BE2C (cell line): ENCODE results near the gene TRIM44.

Source experiments
- DNase-seq: peaks from one replicate; pipeline ENCODE4 v3.0.0-alpha.2; 2020
- H3K27me3 ChIP-seq: fragments of 250-450 bp; sonication (Bioruptor Pico); 2 replicates; pipeline ENCODE4 v1.5.1; 2020; ENCODE audit warnings: mild to moderate bottlenecking
- H3K36me3 ChIP-seq: fragments of 250-450 bp; sonication (Bioruptor Pico); 2 replicates; pipeline ENCODE4 v1.5.1; 2020; ENCODE audit warnings: mild to moderate bottlenecking
- H3K4me1 ChIP-seq: fragments of 250-450 bp; sonication (Bioruptor Pico); 2 replicates; pipeline ENCODE4 v1.5.1; 2020
- H3K4me3 ChIP-seq: 2 replicates; pipeline ENCODE4 v1.5.1; 2011; ENCODE audit warnings: low read depth, low read length
- H3K9me3 ChIP-seq: fragments of 250-450 bp; sonication (Bioruptor Pico); 2 replicates; pipeline ENCODE4 v1.5.1; 2020
- TF ChIP-seq, protein P1 (sequence below): IDR thresholded peaks from 2 replicates; pipeline ENCODE4 v1.5.1; 2012; ENCODE audit warnings: mild to moderate bottlenecking, low read depth, low read length

Gene TRIM44

DNA sequence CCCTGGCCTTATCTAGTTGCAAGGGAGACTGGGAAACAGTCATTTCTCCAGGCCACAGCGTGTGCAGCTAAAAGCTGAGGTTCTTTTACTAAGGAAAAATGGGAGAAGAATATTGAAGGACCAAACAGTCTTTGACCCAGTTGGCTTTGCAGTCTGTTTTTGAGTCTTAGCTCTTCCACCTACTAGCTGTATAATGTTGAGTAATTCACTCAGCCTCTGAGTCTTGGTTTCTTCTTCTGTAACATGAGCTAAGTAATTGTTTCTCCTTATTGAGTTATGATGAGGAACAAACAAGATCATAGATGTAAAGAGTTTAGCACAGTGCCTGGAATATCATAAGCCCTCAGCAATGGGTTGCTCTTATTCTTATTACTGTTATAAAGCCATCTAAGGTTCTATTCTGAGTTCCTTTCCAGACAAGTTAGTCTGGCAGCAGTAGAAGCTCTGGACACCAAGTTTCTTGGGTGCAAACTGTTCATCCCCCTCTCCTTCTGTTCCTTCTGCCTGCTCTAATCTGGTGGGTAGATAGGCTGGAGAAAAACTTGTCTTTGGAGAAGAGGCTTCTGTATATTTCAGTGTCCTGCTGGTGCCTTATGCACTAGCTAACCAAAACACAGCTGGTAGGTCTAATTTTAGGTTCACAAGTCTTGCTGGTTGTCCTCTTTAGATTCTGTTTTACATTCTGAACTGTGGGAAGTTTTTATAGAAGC, 13.5 kb downstream of the TRIM44 start:
- Histone ChIP-seq H3K36me3 (no peaks in the 10 kb centered on the region), H3K4me3 (no peak overlapping the region), H3K27me3 (no peaks in the 10 kb centered on the region), H3K4me1 (no peaks in the 10 kb centered on the region), H3K9me3 (no peaks in the 10 kb centered on the region)
- no peak for DNase-seq
- TF ChIP-seq, protein P1, sequence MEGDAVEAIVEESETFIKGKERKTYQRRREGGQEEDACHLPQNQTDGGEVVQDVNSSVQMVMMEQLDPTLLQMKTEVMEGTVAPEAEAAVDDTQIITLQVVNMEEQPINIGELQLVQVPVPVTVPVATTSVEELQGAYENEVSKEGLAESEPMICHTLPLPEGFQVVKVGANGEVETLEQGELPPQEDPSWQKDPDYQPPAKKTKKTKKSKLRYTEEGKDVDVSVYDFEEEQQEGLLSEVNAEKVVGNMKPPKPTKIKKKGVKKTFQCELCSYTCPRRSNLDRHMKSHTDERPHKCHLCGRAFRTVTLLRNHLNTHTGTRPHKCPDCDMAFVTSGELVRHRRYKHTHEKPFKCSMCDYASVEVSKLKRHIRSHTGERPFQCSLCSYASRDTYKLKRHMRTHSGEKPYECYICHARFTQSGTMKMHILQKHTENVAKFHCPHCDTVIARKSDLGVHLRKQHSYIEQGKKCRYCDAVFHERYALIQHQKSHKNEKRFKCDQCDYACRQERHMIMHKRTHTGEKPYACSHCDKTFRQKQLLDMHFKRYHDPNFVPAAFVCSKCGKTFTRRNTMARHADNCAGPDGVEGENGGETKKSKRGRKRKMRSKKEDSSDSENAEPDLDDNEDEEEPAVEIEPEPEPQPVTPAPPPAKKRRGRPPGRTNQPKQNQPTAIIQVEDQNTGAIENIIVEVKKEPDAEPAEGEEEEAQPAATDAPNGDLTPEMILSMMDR, result no peak

DNA sequence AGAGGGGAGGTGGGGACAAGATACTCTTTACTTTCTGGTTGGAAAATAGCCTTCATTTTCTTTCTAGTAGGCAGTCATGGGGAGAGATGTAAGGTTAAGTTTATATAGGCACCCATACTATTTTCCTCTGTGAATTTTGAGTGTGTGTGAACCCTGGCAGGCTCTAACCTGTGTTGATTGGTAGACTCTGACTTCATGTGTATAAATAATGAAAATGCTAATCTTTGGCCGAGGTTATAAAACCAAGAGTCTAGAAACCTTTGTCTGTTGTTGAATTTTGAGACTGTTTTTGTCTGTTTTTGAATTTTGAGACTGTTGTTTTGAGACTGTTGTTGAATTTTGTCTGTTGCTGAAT, 14.0 kb downstream of the TRIM44 start:
- no peaks in the 10 kb centered on the region for H3K9me3 ChIP-seq
- TF ChIP-seq, protein P1, result no peak
- no peaks in the 10 kb centered on the region for H3K36me3 ChIP-seq
- no peak overlapping the region for H3K4me3 ChIP-seq
- H3K4me1 ChIP-seq, result no peaks in the 10 kb centered on the region
- no peak for DNase-seq
- no peaks in the 10 kb centered on the region for H3K27me3 ChIP-seq

- H3K27me3 ChIP-seq, result no peaks in the 10 kb centered on the region
- no peaks in the 10 kb centered on the region for H3K36me3 ChIP-seq
- no peaks in the 10 kb centered on the region for H3K4me1 ChIP-seq
- H3K9me3 ChIP-seq, result no peaks in the 10 kb centered on the region
- no peak overlapping the region for H3K4me3 ChIP-seq
- no peak for DNase-seq
- TF ChIP-seq, protein P1, result no peak
Observed at GRCh38 chr11:35677904-35678303, 15.3 kb downstream of the TRIM44 start.

DNA sequence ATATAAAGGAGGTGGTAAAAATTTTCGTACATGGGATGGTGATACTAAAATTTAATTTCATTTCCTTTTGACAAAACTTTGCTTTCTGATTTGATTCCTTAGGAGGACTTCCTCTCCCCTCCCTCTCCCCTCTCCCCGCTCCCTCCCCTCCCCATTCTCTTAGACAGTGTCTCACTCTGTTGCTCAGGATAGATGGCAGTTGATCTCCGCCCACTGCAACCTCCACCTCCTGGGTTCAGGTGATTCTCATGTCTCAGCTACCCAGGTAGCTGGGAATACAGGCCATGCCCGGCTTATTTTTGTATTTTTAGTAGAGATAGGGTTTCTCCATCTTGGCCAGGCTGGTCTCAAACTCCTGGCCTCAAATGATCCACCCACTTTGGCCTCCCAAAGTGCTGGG, 15.9 kb downstream of the TRIM44 start:
- Histone ChIP-seq H3K27me3 (no peaks in the 10 kb centered on the region), H3K4me1 (no peaks in the 10 kb centered on the region)

DNA sequence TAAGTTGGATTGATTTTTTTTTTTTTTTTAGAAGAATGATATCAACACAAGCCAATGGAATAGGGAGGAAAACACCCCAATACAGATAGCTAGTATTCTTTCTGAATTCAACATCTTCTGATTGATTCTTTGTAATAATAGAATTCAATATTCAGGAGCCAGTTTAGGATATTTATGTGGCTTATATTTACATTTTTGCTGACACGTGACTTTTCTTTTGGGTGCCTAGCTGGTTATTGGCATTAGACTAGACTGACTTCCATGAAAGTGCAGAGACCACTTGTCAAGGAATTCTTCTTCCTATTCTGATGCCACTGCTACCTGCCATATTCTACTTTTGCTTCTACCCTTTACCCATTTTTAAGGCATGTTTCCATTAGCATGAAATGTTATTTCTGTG, 16.4 kb downstream of the TRIM44 start:
- Histone ChIP-seq H3K36me3 (no peaks in the 10 kb centered on the region), H3K9me3 (no peaks in the 10 kb centered on the region), H3K4me1 (no peaks in the 10 kb centered on the region), H3K4me3 (no peak overlapping the region), H3K27me3 (no peaks in the 10 kb centered on the region)
- TF ChIP-seq, protein P1, result no peak
- no peak for DNase-seq

More for the DNA sequence above, 15.9 kb downstream of the TRIM44 start:
- H3K36me3 ChIP-seq, result no peaks in the 10 kb centered on the region
- TF ChIP-seq, protein P1, result no peak
- H3K4me3 ChIP-seq, result no peak overlapping the region
- no peaks in the 10 kb centered on the region for H3K9me3 ChIP-seq
- DNase-seq, result no peak

DNA sequence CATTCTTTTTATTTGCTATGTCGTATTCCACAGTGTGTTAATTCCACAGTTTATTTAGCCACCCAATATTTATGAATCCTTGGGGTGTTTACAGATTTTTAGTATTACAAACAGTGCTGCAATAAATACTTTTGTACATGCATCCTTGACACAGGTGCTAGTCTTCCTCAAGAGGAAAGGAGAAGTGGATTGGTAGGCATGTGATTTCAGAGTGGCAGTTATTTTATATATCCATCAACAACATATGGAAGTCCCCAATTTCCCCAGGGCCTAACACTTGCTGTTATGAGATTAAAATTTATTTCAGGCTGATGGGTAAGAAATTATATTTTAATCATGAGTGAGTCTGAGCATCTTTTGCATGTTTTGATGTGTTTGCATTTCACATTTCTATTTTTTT, 17.9 kb downstream of the TRIM44 start:
- Histone ChIP-seq H3K4me3 (no peak overlapping the region), H3K27me3 (no peaks in the 10 kb centered on the region), H3K4me1 (no peaks in the 10 kb centered on the region), H3K9me3 (no peaks in the 10 kb centered on the region), H3K36me3 (no peaks in the 10 kb centered on the region)
- TF ChIP-seq, protein P1, result no peak
- no peak for DNase-seq
